ENCODE measurements around the gene LTBP2. TPM values are rescaled to one million over a fixed set of nuclear protein-coding genes. Genes with fewer than 3 reads are reported as not detected.

The LTBP2 gene
- total and polyA plus RNA-seq, 3 experiments from 2014 or later: 0.24 to 0.83 (median 0.42) TPM

DNA sequence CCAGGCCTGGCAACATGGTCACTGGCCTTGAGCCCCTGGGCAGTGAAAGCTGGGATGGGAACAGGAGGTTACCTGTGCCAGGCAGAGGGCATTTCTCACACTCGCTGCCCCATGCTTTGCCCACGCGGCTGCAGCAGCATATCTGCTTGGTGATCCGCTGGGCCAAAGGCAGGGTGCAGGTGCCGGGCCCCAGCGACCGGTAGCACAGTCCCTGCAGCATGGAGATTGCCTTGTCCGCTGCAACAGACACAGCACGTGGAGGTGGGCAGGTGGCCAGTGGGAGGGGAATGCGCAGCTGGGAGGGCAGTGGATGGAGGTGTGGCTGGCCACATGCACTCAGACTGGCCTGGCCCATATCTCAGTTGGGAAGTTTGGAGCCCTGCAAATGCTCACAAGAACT is 83.2 kb downstream of the LTBP2 start:
- H3K4me3 Mint-ChIP-seq: no peak overlapping the region
- ChIA-PET CTCF (no interaction called here), POLR2A (no interaction called here)
- peaks cover 5 to 12% of the 10 kb centered on the region in 2 donors for H3K27me3 Mint-ChIP-seq
- H3K4me1 Mint-ChIP-seq: peaks cover 0 to 7% (median 0%) of the 10 kb centered on the region in 3 donors
- Histone ChIP-seq H3K27ac (ENCODE audit: low read depth, low read length) (no peak overlapping the region), H3K9me3 (ENCODE audit: low read length) (no peaks in the 10 kb centered on the region), H3K27me3 (ENCODE audit: insufficient read depth, low read length, poor library complexity, severe bottlenecking) (no peaks in the 10 kb centered on the region), H3K4me1 (ENCODE audit: insufficient read depth, low read length) (no peaks in the 10 kb centered on the region), H3K36me3 (ENCODE audit: insufficient read depth, low read length) (no peaks in the 10 kb centered on the region), H3K4me3 (ENCODE audit: low read length) (no peak overlapping the region)
- no peak overlapping the region for H3K27ac Mint-ChIP-seq
- H3K9me3 Mint-ChIP-seq: no peaks in the 10 kb centered on the region
- no peaks in the 10 kb centered on the region for H3K36me3 Mint-ChIP-seq
- no peak for DNase-seq

DNA sequence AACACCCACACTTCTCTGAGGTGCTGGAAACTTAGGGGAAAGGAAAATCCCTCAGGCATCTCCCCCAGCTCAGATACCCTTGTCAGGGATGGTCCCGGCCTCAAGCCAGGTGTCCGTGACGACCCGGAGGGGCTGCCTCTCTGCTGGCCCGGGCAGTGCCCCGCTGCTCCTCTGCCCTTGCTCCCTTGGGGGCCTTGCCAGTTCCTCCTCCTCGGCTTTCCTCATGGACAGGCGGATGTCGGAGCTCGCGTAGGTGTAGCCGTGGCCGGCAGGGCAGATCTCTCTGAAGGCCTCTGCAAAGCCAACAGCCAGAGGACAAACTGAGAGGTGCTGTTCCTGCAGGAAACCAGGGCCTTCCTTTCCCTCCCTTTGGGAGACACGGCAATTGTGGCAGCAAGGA is 83.6 kb downstream of the LTBP2 start:
- H3K9me3 ChIP-seq (ENCODE audit: low read length): no peaks in the 10 kb centered on the region
- CTCF ChIA-PET: no interaction called here
- Mint-ChIP-seq H3K36me3 (no peaks in the 10 kb centered on the region), H3K4me1 (peaks cover 0 to 3% (median 0%) of the 10 kb centered on the region in 3 donors), H3K4me3 (no peak overlapping the region), H3K9me3 (no peaks in the 10 kb centered on the region), H3K27me3 (peaks cover 7 to 10% of the 10 kb centered on the region in 2 donors), H3K27ac (no peak overlapping the region)
- POLR2A ChIA-PET: no interaction called here
- H3K4me3 ChIP-seq (ENCODE audit: low read length): no peak overlapping the region
- no peaks in the 10 kb centered on the region for H3K36me3 ChIP-seq (ENCODE audit: insufficient read depth, low read length)
- no peaks in the 10 kb centered on the region for H3K4me1 ChIP-seq (ENCODE audit: insufficient read depth, low read length)
- DNase-seq: no peak
- no peak overlapping the region for H3K27ac ChIP-seq (ENCODE audit: low read depth, low read length)
- no peaks in the 10 kb centered on the region for H3K27me3 ChIP-seq (ENCODE audit: insufficient read depth, low read length, poor library complexity, severe bottlenecking)

DNA sequence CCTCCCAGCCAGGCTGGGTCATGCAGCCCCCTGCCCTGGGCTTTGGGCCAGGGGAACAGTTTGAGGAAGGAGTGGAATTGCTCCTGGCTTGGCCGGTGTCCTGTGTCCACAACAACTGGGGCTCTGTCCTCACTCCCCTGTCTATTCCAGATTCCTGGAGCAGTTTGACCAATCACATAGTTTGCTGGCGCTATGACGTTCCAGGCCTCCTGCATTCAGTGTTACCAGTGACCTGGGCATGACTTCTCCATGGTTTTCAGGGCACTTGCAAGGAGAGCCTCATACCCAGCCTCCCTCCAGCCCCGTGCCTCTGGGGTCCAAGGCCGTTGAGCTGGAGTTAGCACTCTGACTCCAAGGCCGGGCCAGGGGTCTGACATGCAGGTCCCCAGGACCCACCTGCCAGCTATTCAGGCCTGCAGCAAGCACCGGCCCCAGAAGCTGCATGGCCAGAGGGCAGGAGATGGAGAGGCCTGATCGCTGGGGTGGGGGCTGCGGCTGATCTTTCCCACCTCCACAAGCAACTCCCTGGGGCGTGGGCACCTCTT is 84.2 kb downstream of the LTBP2 start:
- Histone ChIP-seq H3K9me3 (ENCODE audit: low read length) (no peaks in the 10 kb centered on the region), H3K27ac (ENCODE audit: low read depth, low read length) (no peak overlapping the region), H3K4me3 (ENCODE audit: low read length) (no peak overlapping the region), H3K27me3 (ENCODE audit: insufficient read depth, low read length, poor library complexity, severe bottlenecking) (no peaks in the 10 kb centered on the region), H3K36me3 (ENCODE audit: insufficient read depth, low read length) (no peaks in the 10 kb centered on the region), H3K4me1 (ENCODE audit: insufficient read depth, low read length) (no peaks in the 10 kb centered on the region)
- no peaks in the 10 kb centered on the region for H3K9me3 Mint-ChIP-seq
- DNase-seq: no peak
- no peaks in the 10 kb centered on the region for H3K36me3 Mint-ChIP-seq
- no peaks in the 10 kb centered on the region for H3K4me1 Mint-ChIP-seq
- H3K27ac Mint-ChIP-seq: no peak overlapping the region
- H3K4me3 Mint-ChIP-seq: no peak overlapping the region
- ChIA-PET POLR2A (no interaction called here), CTCF (no interaction called here)
- H3K27me3 Mint-ChIP-seq: peaks cover 8 to 11% of the 10 kb centered on the region in 2 donors

DNA sequence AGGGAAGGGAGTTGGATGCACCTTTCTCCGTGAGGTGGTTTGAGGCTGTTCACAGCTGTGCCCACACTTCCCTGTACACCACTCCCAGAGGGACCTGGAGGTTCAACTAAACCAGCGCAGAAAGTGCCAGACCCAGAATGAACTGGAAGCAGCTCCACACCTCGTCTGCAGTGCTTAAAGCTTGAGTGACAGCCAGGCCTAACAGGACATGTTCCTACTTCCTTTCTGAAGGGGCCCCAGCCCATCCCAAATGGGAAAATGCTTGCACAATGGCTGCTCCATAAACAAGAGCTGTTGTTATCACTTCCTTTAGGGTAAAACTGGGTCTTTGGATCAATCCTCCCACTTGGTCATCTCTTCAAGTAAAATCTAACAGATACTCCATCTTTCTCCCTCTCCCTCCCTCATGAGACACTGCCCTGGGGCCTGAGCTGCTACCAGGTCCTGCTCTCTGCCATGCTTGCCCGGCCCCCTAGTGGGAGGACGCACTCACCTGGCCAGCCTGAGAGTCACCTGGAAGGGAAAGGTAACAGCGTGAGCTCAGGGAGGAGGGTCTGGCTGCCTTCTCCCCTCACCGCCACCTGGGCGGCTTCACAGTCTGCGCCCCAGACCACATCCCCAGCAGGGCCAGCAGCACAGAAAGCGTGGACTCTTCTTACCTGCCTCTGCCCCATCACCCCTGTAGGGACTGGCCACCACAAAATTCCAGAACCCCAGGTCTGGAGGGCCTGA is 85.0 kb downstream of the LTBP2 start:
- H3K9me3 Mint-ChIP-seq: no peaks in the 10 kb centered on the region
- peak overlapping the region in 1 of 8 donors; percentile 17 for H3K27ac Mint-ChIP-seq
- no peaks in the 10 kb centered on the region for H3K27me3 ChIP-seq (ENCODE audit: insufficient read depth, low read length, poor library complexity, severe bottlenecking)
- DNase-seq: no peak
- H3K36me3 ChIP-seq (ENCODE audit: insufficient read depth, low read length): no peaks in the 10 kb centered on the region
- no peaks in the 10 kb centered on the region for H3K36me3 Mint-ChIP-seq
- H3K4me3 Mint-ChIP-seq: no peak overlapping the region
- POLR2A ChIA-PET: no interaction called here
- H3K4me1 ChIP-seq (ENCODE audit: insufficient read depth, low read length): no peaks in the 10 kb centered on the region
- CTCF ChIA-PET: no interaction called here
- no peaks in the 10 kb centered on the region for H3K4me1 Mint-ChIP-seq
- no peak overlapping the region for H3K27ac ChIP-seq (ENCODE audit: low read depth, low read length)
- H3K9me3 ChIP-seq (ENCODE audit: low read length): no peaks in the 10 kb centered on the region
- H3K27me3 Mint-ChIP-seq: peaks cover 8 to 11% of the 10 kb centered on the region in 2 donors
- H3K4me3 ChIP-seq (ENCODE audit: low read length): no peak overlapping the region

DNA sequence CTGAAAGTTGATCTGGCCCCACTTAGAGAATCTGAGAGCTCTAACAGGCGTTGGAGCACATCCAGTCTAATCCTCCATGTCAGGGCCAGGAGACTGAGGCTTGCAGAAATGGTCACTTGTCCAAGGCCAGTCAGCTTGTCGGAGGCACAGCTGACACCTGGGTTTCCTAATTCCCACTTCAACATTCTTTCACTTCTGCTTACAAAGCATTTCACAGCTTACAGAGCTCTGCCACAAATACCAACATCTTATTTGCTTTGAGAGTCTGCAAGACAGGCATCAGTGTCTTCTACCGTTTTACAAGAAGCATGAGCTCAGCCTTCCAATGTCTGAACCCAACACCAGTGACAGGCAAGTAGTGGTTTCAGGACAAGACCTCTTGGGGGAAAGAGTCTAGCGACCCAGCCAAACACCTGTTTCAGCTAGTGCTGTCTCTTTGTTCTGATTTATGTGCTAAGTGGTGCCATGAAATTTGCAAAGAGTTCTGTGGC is 86.6 kb downstream of the LTBP2 start:
- CTCF ChIA-PET: interaction anchor here (1.0 kb wide), 1 partner anchor 14 kb away, joined by 3 read pairs; no protein-coding TSS in a partner anchor
- peaks cover 11% of the 10 kb centered on the region in 2 donors for H3K27me3 Mint-ChIP-seq
- H3K27ac Mint-ChIP-seq: peak overlapping the region in 1 of 8 donors; percentile 29
- POLR2A ChIA-PET: no interaction called here
- no peak overlapping the region for H3K4me3 Mint-ChIP-seq
- Histone ChIP-seq H3K9me3 (ENCODE audit: low read length) (no peaks in the 10 kb centered on the region), H3K27ac (ENCODE audit: low read depth, low read length) (no peak overlapping the region), H3K36me3 (ENCODE audit: insufficient read depth, low read length) (no peaks in the 10 kb centered on the region), H3K4me3 (ENCODE audit: low read length) (no peak overlapping the region), H3K4me1 (ENCODE audit: insufficient read depth, low read length) (no peaks in the 10 kb centered on the region), H3K27me3 (ENCODE audit: insufficient read depth, low read length, poor library complexity, severe bottlenecking) (no peaks in the 10 kb centered on the region)
- no peak for DNase-seq
- H3K4me1 Mint-ChIP-seq: no peaks in the 10 kb centered on the region
- no peaks in the 10 kb centered on the region for H3K9me3 Mint-ChIP-seq
- no peaks in the 10 kb centered on the region for H3K36me3 Mint-ChIP-seq

DNA sequence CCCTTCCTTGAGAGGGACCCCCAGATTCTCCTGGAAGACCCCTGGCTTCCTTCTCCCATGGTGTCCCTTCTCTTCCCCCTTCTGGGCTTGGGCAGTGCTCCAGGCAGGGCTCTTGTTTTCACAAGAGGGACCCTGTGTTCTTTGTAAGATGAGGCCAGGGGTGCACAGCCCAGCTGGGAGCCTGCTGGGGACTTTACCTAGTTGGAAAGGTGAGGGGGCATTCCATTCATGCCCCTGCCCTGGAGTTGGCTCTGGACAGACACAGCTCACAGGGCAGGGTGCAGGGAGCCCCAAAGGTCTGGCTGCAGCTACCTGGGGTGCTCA is 87.3 kb downstream of the LTBP2 start:
- H3K27ac ChIP-seq (ENCODE audit: low read depth, low read length): no peak overlapping the region
- POLR2A ChIA-PET: no interaction called here

DNA sequence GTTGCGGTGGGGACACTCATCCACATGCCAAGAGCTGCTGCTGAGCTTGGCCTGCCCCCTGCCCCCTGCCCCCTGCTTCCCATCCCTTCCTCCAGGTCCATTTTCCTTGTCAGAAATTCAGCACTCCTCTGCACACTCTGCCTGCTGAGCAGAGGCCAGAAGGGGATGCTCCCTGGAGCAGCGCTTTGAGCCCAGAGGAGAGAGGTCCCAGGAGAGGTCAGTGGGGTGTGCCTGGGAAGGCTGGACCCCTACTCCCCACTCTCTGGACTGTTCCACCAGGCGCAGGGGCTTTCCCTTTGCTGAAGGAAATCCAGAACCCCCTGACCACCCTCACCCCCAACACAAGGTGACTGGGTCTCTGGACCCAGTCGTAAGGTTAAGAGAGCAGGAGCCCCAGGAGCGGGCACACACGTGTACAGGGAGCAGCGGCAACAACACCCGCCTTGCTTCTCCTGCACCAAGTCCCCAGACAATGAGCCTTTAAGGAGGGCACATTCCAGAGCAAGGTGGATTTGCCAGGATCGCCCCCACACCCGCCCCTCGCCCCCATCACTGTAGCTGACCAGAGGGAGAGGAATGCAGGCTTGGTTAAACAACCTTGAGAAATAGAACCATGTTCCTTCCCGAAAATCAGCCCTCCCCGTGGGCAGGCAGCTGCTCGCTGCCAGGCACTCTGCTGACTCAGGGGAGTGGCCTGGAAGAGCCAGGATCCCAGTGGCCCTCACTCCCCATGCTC is 87.8 kb downstream of the LTBP2 start:
- ChIA-PET POLR2A (no interaction called here), CTCF (no interaction called here)
- no peaks in the 10 kb centered on the region for H3K27me3 ChIP-seq (ENCODE audit: insufficient read depth, low read length, poor library complexity, severe bottlenecking)
- H3K27ac ChIP-seq (ENCODE audit: low read depth, low read length): no peak overlapping the region
- H3K36me3 ChIP-seq (ENCODE audit: insufficient read depth, low read length): no peaks in the 10 kb centered on the region
- H3K27ac Mint-ChIP-seq: no peak overlapping the region
- H3K9me3 ChIP-seq (ENCODE audit: low read length): no peaks in the 10 kb centered on the region
- no peaks in the 10 kb centered on the region for H3K36me3 Mint-ChIP-seq
- H3K4me1 Mint-ChIP-seq: no peaks in the 10 kb centered on the region
- H3K4me3 ChIP-seq (ENCODE audit: low read length): no peak overlapping the region
- no peaks in the 10 kb centered on the region for H3K9me3 Mint-ChIP-seq
- no peak overlapping the region for H3K4me3 Mint-ChIP-seq
- no peaks in the 10 kb centered on the region for H3K4me1 ChIP-seq (ENCODE audit: insufficient read depth, low read length)
- peaks cover 11% of the 10 kb centered on the region in 2 donors for H3K27me3 Mint-ChIP-seq
- DNase-seq: no peak

More for the DNA sequence above, 87.3 kb downstream of the LTBP2 start:
- H3K4me3 ChIP-seq (ENCODE audit: low read length): no peak overlapping the region
- no peak for DNase-seq
- Mint-ChIP-seq H3K36me3 (no peaks in the 10 kb centered on the region), H3K27me3 (peaks cover 11% of the 10 kb centered on the region in 2 donors), H3K4me3 (no peak overlapping the region), H3K9me3 (no peaks in the 10 kb centered on the region), H3K4me1 (no peaks in the 10 kb centered on the region), H3K27ac (no peak overlapping the region)
- H3K27me3 ChIP-seq (ENCODE audit: insufficient read depth, low read length, poor library complexity, severe bottlenecking): no peaks in the 10 kb centered on the region
- no peaks in the 10 kb centered on the region for H3K36me3 ChIP-seq (ENCODE audit: insufficient read depth, low read length)
- H3K4me1 ChIP-seq (ENCODE audit: insufficient read depth, low read length): no peaks in the 10 kb centered on the region
- CTCF ChIA-PET: no interaction called here
- H3K9me3 ChIP-seq (ENCODE audit: low read length): no peaks in the 10 kb centered on the region

DNA sequence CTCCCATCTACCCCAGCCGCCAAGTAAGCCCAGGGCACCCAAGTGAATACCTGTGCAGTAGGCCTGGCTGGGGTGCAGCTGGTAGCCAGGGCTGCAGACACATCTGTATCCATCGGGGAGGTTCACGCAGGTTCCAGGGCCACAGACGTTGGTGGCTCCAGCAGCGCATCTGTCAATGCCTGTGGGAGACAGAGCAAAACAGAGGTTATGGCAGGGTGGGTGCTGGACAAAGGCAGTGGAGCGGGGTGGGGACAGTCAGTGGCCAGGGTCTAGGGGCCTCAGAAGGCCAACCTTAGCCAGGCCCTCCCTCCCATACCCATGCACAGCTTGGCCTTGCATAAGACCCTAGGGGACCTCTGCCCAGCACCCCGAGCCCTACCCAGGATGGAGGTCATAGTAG is 89.3 kb downstream of the LTBP2 start:
- Histone ChIP-seq H3K4me3 (ENCODE audit: low read length) (no peak overlapping the region), H3K4me1 (ENCODE audit: insufficient read depth, low read length) (no peaks in the 10 kb centered on the region), H3K27ac (ENCODE audit: low read depth, low read length) (no peak overlapping the region), H3K27me3 (ENCODE audit: insufficient read depth, low read length, poor library complexity, severe bottlenecking) (no peaks in the 10 kb centered on the region), H3K9me3 (ENCODE audit: low read length) (no peaks in the 10 kb centered on the region), H3K36me3 (ENCODE audit: insufficient read depth, low read length) (no peaks in the 10 kb centered on the region)
- Mint-ChIP-seq H3K4me1 (no peaks in the 10 kb centered on the region), H3K27ac (no peak overlapping the region), H3K9me3 (no peaks in the 10 kb centered on the region), H3K36me3 (peaks cover 0 to 1% (median 0%) of the 10 kb centered on the region in 3 donors), H3K27me3 (peaks cover 12 to 15% of the 10 kb centered on the region in 2 donors), H3K4me3 (no peak overlapping the region)
- ChIA-PET CTCF (no interaction called here), POLR2A (no interaction called here)
- no peak for DNase-seq

Data from CD8-positive, alpha-beta memory T cell (primary cell).